IMR-90 (cell line): ENCODE data around the gene TTLL7. TPM values are rescaled to one million over a fixed set of nuclear protein-coding genes. Genes with fewer than 3 reads are reported as not detected.

ENCODE experiments used
- ATAC-seq: fragments of 200-7000 bp; cut with Tn5 transposase; 2 replicates; pipeline ENCODE4 v1.9.1; 2020; ENCODE audit warnings: low read depth, mild to moderate bottlenecking, moderate library complexity
- BruUV-seq: library from RNA; stranded (reverse); fragments of 400-500 nt; replicated peaks from 2 replicates; lab custom pipeline; 2021; lab: Mats Ljungman, UMichigan
- CTCF ChIA-PET: fragments of 300-600 bp; formaldehyde crosslinking; extraction: SDS; loops from one replicate; lab custom pipeline; 2021; ENCODE audit warnings: antibody characterized with exemption; lab: Yijun Ruan, JAX
- POLR2A ChIA-PET: fragments of 300-600 bp; sonication (Branson Sonifier 250); formaldehyde crosslinking; loops from one replicate; lab custom pipeline; 2022; ENCODE audit warnings: antibody characterized with exemption; ENCODE audit not compliant: unreplicated experiment; lab: Charles Lee
- DNase-seq: peaks from one replicate; pipeline ENCODE4 v3.0.0; 2013
- H2AFZ ChIP-seq: replicated peaks from 2 replicates; pipeline ENCODE3; 2013; ENCODE audit warnings: low read length, mild to moderate bottlenecking; ENCODE audit not compliant: poor library complexity
- H2AK5ac ChIP-seq: 2 replicates; pipeline ENCODE4 v1.6.1; 2013; ENCODE audit warnings: low read depth, low read length, inconsistent platforms
- H2AK9ac ChIP-seq: replicated peaks from 2 replicates; pipeline ENCODE3; 2013; ENCODE audit warnings: mild to moderate bottlenecking, low read depth, low read length, moderate library complexity; ENCODE audit not compliant: poor library complexity
- H2BK120ac ChIP-seq: 2 replicates; pipeline ENCODE4 v1.6.1; 2013; ENCODE audit warnings: low read depth, low read length, inconsistent platforms
- H2BK15ac ChIP-seq: 3 replicates; pipeline ENCODE4 v1.6.1; 2013; ENCODE audit warnings: low read depth, low read length, inconsistent platforms
- H2BK20ac ChIP-seq: 2 replicates; pipeline ENCODE4 v1.6.1; 2013; ENCODE audit warnings: low read depth, mild to moderate bottlenecking, inconsistent platforms, low read length, moderate library complexity
- H2BK5ac ChIP-seq: 2 replicates; pipeline ENCODE4 v1.6.1; 2013; ENCODE audit warnings: mild to moderate bottlenecking, low read depth, low read length, inconsistent platforms; ENCODE audit not compliant: poor library complexity, severe bottlenecking
- H3K14ac ChIP-seq: replicated peaks from 2 replicates; pipeline ENCODE4 v1.6.1; 2013; ENCODE audit warnings: low read depth, low read length, inconsistent platforms
- H3K18ac ChIP-seq: 2 replicates; pipeline ENCODE4 v1.6.1; 2013; ENCODE audit warnings: low read depth, low read length, control low read depth
- H3K23ac ChIP-seq: 2 replicates; pipeline ENCODE4 v1.6.1; 2013; ENCODE audit warnings: low read depth, low read length, inconsistent platforms
- H3K27ac ChIP-seq: 2 replicates; pipeline ENCODE4 v1.5.1; 2013; ENCODE audit warnings: mild to moderate bottlenecking, control low read depth, low read length; ENCODE audit not compliant: insufficient read depth
- H3K27me3 ChIP-seq: 2 replicates; pipeline ENCODE4 v1.6.1; 2013; ENCODE audit warnings: low read length; ENCODE audit not compliant: control insufficient read depth, insufficient read depth
- H3K36me3 ChIP-seq: 2 replicates; pipeline ENCODE4 v1.6.1; 2013; ENCODE audit warnings: low read length, mixed read lengths; ENCODE audit not compliant: control insufficient read depth, insufficient read depth
- H3K4ac ChIP-seq: 2 replicates; pipeline ENCODE4 v1.6.1; 2013; ENCODE audit warnings: low read depth, low read length, inconsistent platforms
- H3K4me1 ChIP-seq: 2 replicates; pipeline ENCODE4 v1.6.1; 2013; ENCODE audit warnings: low read length, mixed read lengths; ENCODE audit not compliant: control insufficient read depth, insufficient read depth
- H3K4me2 ChIP-seq: 2 replicates; pipeline ENCODE4 v1.6.1; 2013; ENCODE audit warnings: low read depth, mild to moderate bottlenecking, control low read depth, low read length, moderate library complexity
- H3K4me3 ChIP-seq: 2 replicates; pipeline ENCODE4 v1.5.1; 2013; ENCODE audit warnings: low read depth, mild to moderate bottlenecking, control low read depth, low read length, moderate library complexity; ENCODE audit not compliant: insufficient read depth
- H3K56ac ChIP-seq: 2 replicates; pipeline ENCODE4 v1.6.1; 2013; ENCODE audit warnings: low read length, inconsistent platforms; ENCODE audit not compliant: insufficient read depth; ENCODE audit errors: extremely low read depth
- H3K79me1 ChIP-seq, 2 experiments: 2 replicates each; pipeline ENCODE4 v1.6.1; 2013; ENCODE audit warnings: low read length in 2 of 2, inconsistent platforms in 1 of 2, low read depth in 1 of 2
- H3K9ac ChIP-seq: 2 replicates; pipeline ENCODE4 v1.6.1; 2013; ENCODE audit warnings: low read depth, low read length, control low read depth
- H3K9me1 ChIP-seq: 2 replicates; pipeline ENCODE4 v1.6.1; 2013; ENCODE audit warnings: low read length, inconsistent platforms; ENCODE audit not compliant: insufficient read depth
- H3K9me3 ChIP-seq: 2 replicates; pipeline ENCODE4 v1.6.1; 2013; ENCODE audit warnings: low read length; ENCODE audit not compliant: control insufficient read depth, insufficient read depth
- H4K20me1 ChIP-seq: 2 replicates; pipeline ENCODE4 v1.6.1; 2013; ENCODE audit warnings: low read length, inconsistent platforms; ENCODE audit not compliant: insufficient read depth
- H4K5ac ChIP-seq: 2 replicates; pipeline ENCODE4 v1.6.1; 2013; ENCODE audit warnings: mild to moderate bottlenecking, low read depth, low read length, control low read depth
- H4K8ac ChIP-seq, 2 experiments: 2 replicates each; pipeline ENCODE4 v1.6.1; 2013; ENCODE audit warnings: low read depth in 2 of 2, low read length in 2 of 2, control low read depth in 1 of 2, inconsistent platforms in 1 of 2
- H4K91ac ChIP-seq: 2 replicates; pipeline ENCODE4 v1.6.1; 2013; ENCODE audit warnings: low read depth, low read length, inconsistent platforms; ENCODE audit not compliant: insufficient read depth
- BHLHE40 ChIP-seq: fragments of 150-350 bp; IDR thresholded peaks from 2 replicates; pipeline ENCODE4 v1.6.1; 2016; ENCODE audit warnings: mild to moderate bottlenecking, low read depth, low read length
- CEBPB ChIP-seq: IDR thresholded peaks from 2 replicates; pipeline ENCODE4 v1.6.1; 2012; ENCODE audit warnings: low read depth, low read length, improper control_type of control experiment
- CTCF ChIP-seq: conservative IDR thresholded peaks from 2 replicates; pipeline ENCODE4 v1.5.1; 2012; ENCODE audit warnings: mild to moderate bottlenecking, low read depth, low read length, improper control_type of control experiment
- ELK1 ChIP-seq: fragments of 150-350 bp; IDR thresholded peaks from 2 replicates; pipeline ENCODE4 v1.6.1; 2016; ENCODE audit warnings: low read depth, mild to moderate bottlenecking, low read length, moderate library complexity, borderline replicate concordance
- FOS ChIP-seq: fragments of 150-350 bp; IDR thresholded peaks from 2 replicates; pipeline ENCODE4 v1.6.1; 2016; ENCODE audit warnings: low read depth, low read length
- MAFK ChIP-seq: IDR thresholded peaks from 2 replicates; pipeline ENCODE4 v1.6.1; 2012; ENCODE audit warnings: low read depth, low read length, improper control_type of control experiment
- MAZ ChIP-seq: IDR thresholded peaks from 2 replicates; pipeline ENCODE4 v1.6.1; 2012; ENCODE audit warnings: low read depth, mild to moderate bottlenecking, low read length, improper control_type of control experiment, moderate library complexity, borderline replicate concordance
- MXI1 ChIP-seq: IDR thresholded peaks from 2 replicates; pipeline ENCODE4 v1.6.1; 2012; ENCODE audit warnings: low read depth, mild to moderate bottlenecking, low read length, moderate library complexity, borderline replicate concordance
- NFE2L2 ChIP-seq: fragments of 150-350 bp; IDR thresholded peaks from 2 replicates; pipeline ENCODE4 v1.6.1; 2016; ENCODE audit warnings: low read depth, mild to moderate bottlenecking, low read length
- POLR2A ChIP-seq: IDR thresholded peaks from 2 replicates; pipeline ENCODE4 v1.6.1; 2012; ENCODE audit warnings: mild to moderate bottlenecking, low read depth, low read length
- RAD21 ChIP-seq: IDR thresholded peaks from 2 replicates; pipeline ENCODE4 v1.6.1; 2012; ENCODE audit warnings: low read length, improper control_type of control experiment
- RFX5 ChIP-seq: IDR thresholded peaks from 2 replicates; pipeline ENCODE4 v1.8.0; 2012; ENCODE audit warnings: low read depth, mild to moderate bottlenecking, low read length, moderate library complexity
- SMC3 ChIP-seq: fragments of 150-350 bp; IDR thresholded peaks from 2 replicates; pipeline ENCODE4 v1.6.1; 2016; ENCODE audit warnings: low read depth, mild to moderate bottlenecking, antibody characterized with exemption, low read length, moderate library complexity
- WGBS, 2 experiments: methylation state at CpG; one replicate each; pipeline versions ENCODE4 v1.1.5 to v1.1.7; 2013; ENCODE audit warnings: missing lambda C conversion rate in 2 of 2; ENCODE audit not compliant: insufficient read length in 1 of 2; ENCODE audit errors: extremely low coverage in 2 of 2; 5-methylcytosine and 5-hydroxymethylcytosine counted together
- dilution Hi-C: fragments of 300-500 bp; cut with HindIII; formaldehyde crosslinking; loops from one replicate; pipeline ENCODE4 v1.14.3; 2018; ENCODE audit warnings: low sequenced_read_pairs; ENCODE audit not compliant: unreplicated experiment
- in situ Hi-C: fragments of 300-500 bp; cut with MboI; formaldehyde crosslinking; loops from 3 replicates; pipeline ENCODE4 v1.14.3; 2019; ENCODE audit warnings: low sequenced_read_pairs, inconsistent platforms, mixed read lengths
- intact Hi-C: fragments of 100-400 bp; cut with micrococcal nuclease; formaldehyde crosslinking; loops from 2 replicates; pipeline ENCODE4 v1.10.0; 2022
- polyA plus RNA-seq, 3 experiments: library from polyadenylated mRNA; depleted of rRNA; stranded (reverse); fragments of >200 nt; gene quantifications; 2 replicates each; pipeline ENCODE4 v1.2.3, GENCODE V29; 2012; ENCODE audit warnings: low replicate concordance in 1 of 3
- total RNA-seq: library from RNA; depleted of rRNA; stranded (reverse); fragments of >200 nt; gene quantifications from 2 replicates; pipeline ENCODE4 v1.2.3, GENCODE V29; 2012

TTLL7 gene
- total and polyA plus RNA-seq, 2 of the 4 experiments (the other 2 are of a cell fraction) = 5.7 to 8.1 TPM

GRCh38 chr1:84008631-84009030, 9.7 kb upstream of the TTLL7 start:
- no peak overlapping the region for H2AK5ac ChIP-seq
- H2AK9ac ChIP-seq = no peak overlapping the region
- H2BK5ac ChIP-seq = no peak overlapping the region
- H3K9me1 ChIP-seq = no peaks in the 10 kb centered on the region
- no peak for ATAC-seq
- in situ Hi-C loops = no loop called here
- no peaks in the 10 kb centered on the region for H3K79me1 ChIP-seq
- no peaks in the 10 kb centered on the region for H4K20me1 ChIP-seq
- no CpG with 5 or more reads among the region's 5 CpGs for WGBS, 2 experiments
- no peak overlapping the region for H3K4ac ChIP-seq
- dilution Hi-C loops = no loop called here
- no peaks in the 10 kb centered on the region for H3K9me3 ChIP-seq
- no peak overlapping the region for H3K27ac ChIP-seq
- no TSS peak for BruUV-seq
- no peak overlapping the region for H2BK20ac ChIP-seq
- H4K5ac ChIP-seq = no peak overlapping the region
- no peaks in the 10 kb centered on the region for H3K27me3 ChIP-seq
- H3K4me1 ChIP-seq = no peaks in the 10 kb centered on the region
- H3K9ac ChIP-seq = no peak overlapping the region
- no peak for DNase-seq
- ChIA-PET POLR2A (no interaction called here), CTCF (no interaction called here)
- no peak overlapping the region for H2AFZ ChIP-seq
- H3K4me3 ChIP-seq = no peak overlapping the region
- H3K23ac ChIP-seq = no peak overlapping the region
- intact Hi-C loops = no loop called here
- TF ChIP-seq BHLHE40 (no peak), ELK1 (no peak), MXI1 (no peak), NFE2L2 (no peak), CEBPB (no peak), MAZ (no peak), RAD21 (no peak), POLR2A (no peak), CTCF (no peak), SMC3 (no peak), RFX5 (no peak), MAFK (no peak), FOS (no peak)
- H3K14ac ChIP-seq = no peak overlapping the region
- no peak overlapping the region for H3K4me2 ChIP-seq
- H4K91ac ChIP-seq = no peak overlapping the region
- H3K36me3 ChIP-seq = no peaks in the 10 kb centered on the region
- H2BK120ac ChIP-seq = no peak overlapping the region
- no peak overlapping the region for H3K56ac ChIP-seq
- H2BK15ac ChIP-seq = no peak overlapping the region
- no peak overlapping the region for H3K18ac ChIP-seq
- H4K8ac ChIP-seq = no peak overlapping the region
